ENCODE data around the gene PCGF1. TPM values are rescaled to one million over a fixed set of nuclear protein-coding genes. Genes with fewer than 3 reads are reported as not detected.
A peak's percentile ranks its signal among the peaks of the same experiment; 100 is the strongest.

Gene PCGF1
- total and polyA plus RNA-seq, 2 of the 13 experiments (the other 11 are each of a cell fraction or from before 2014, with no cell fraction given), result 20.4 to 22.6 TPM

- DNase-seq (ENCODE audit: low spot score) (peak; percentile 99), FAIRE-seq (peak; percentile 99), ATAC-seq (peak; percentile 74)
- H3K4me3 ChIP-seq (replicated peaks in 1 of 3; ENCODE audit: insufficient read depth in 1 of 3, low read depth in 2 of 3, low read length in 3 of 3), result peak within 1 kb of the TSS; percentile 45 to 76 (median 62)
- H3K79me2 ChIP-seq (ENCODE audit: insufficient read depth, low read length), result peaks cover 50% of the 10 kb centered on the region
- no peaks in the 10 kb centered on the region; a peak in 1 of 5 replicates for H3K27me3 ChIP-seq (ENCODE audit: control insufficient read depth in 1 of 2, insufficient read depth in 2 of 2, low read length in 2 of 2)
- TSS peak; percentile 39 for BruUV-seq (replicated peaks)
- H3K9ac ChIP-seq (ENCODE audit: insufficient read depth, low read depth, low read length), result peak within 1 kb of the TSS; percentile 83
- intact Hi-C loops (cut with micrococcal nuclease; ENCODE audit: unreplicated experiment), result no loop called here
- H3K27ac ChIP-seq (ENCODE audit: extremely low read length, insufficient read depth, low read length), result peak within 1 kb of the TSS; percentile 89
- ChIA-PET POLR2A (interaction anchor here (0.6 to 5.4 kb wide), 20 partner anchors 8 to 406 kb away, joined by 3 to 135 read pairs (median 6); partner anchors contain the start of genes CCDC142, INO80B, LBX2 and MRPL53), CTCF (ENCODE audit: low intra/inter-chr PET ratio, low total read pairs) (no interaction called here)
- peaks cover 57% of the 10 kb centered on the region for H3K4me1 ChIP-seq (ENCODE audit: insufficient read depth, low read length)
- peak within 1 kb of the TSS; percentile 100 for H3K4me2 ChIP-seq (ENCODE audit: low read depth, low read length)
- in situ Hi-C loops (cut with HindIII; ENCODE audit: extremely low pct_ligation_motif_present, low pct_unique_long_range_greater_than_20kb), result no loop called here
- H3K36me3 ChIP-seq (replicated peaks in 1 of 2; ENCODE audit: control insufficient read depth in 1 of 2, insufficient read depth in 2 of 2, low read length in 2 of 2), result peaks cover 19 to 38% of the 10 kb centered on the region in 2 experiments
- H4K20me1 ChIP-seq (ENCODE audit: insufficient read depth, low read length), result no peaks in the 10 kb centered on the region
- no peaks in the 10 kb centered on the region for H3K9me3 ChIP-seq (ENCODE audit: low read length)
- WGBS (ENCODE audit: low lambda C conversion rate), result 29% methylated on average over 11 of the region's 11 CpGs
- peak within 1 kb of the TSS; percentile 20 for H2AFZ ChIP-seq (ENCODE audit: low read length)
- TF ChIP-seq ARNT2 (CRISPR knock-in tag; IDR thresholded peaks at IDR 0.05; ENCODE audit: low read depth) (peak; percentile 46), PBX3 (CRISPR knock-in tag; IDR thresholded peaks at IDR 0.05; ENCODE audit: borderline replicate concordance) (no peak), ZFYVE20 (CRISPR knock-in tag; IDR thresholded peaks at IDR 0.05; ENCODE audit: borderline replicate concordance, low read depth) (no peak), KLF6 (CRISPR knock-in tag; IDR thresholded peaks at IDR 0.05) (peak; percentile 76; the same call in 1 of the 2 replicates), DNMT1 (CRISPR knock-in tag; IDR thresholded peaks at IDR 0.05) (no peak), SETDB1 (CRISPR knock-in tag; IDR thresholded peaks at IDR 0.05; ENCODE audit: borderline replicate concordance) (no peak), ZFP36L1 (CRISPR knock-in tag; IDR thresholded peaks at IDR 0.05) (peak; percentile 29; the same call in 1 of the 2 replicates), ZNF350 (CRISPR knock-in tag; IDR thresholded peaks at IDR 0.05; ENCODE audit: borderline replicate concordance, low read depth) (0 out of 2 replicates have a peak, but pooled peaks have one; percentile 46), E2F5 (CRISPR knock-in tag; conservative IDR thresholded peaks at IDR 0.05) (no peak), FLYWCH1 (CRISPR knock-in tag; IDR thresholded peaks at IDR 0.05) (no peak), ZNF674 (CRISPR knock-in tag; IDR thresholded peaks at IDR 0.05; ENCODE audit: low read depth) (no peak), PITX1 (CRISPR knock-in tag; IDR thresholded peaks at IDR 0.05) (peak; percentile 18; the same call in 1 of the 2 replicates), CREB3 (CRISPR knock-in tag; IDR thresholded peaks at IDR 0.05) (no peak), ZNF598 (CRISPR knock-in tag; IDR thresholded peaks at IDR 0.05; ENCODE audit: borderline replicate concordance) (peak; percentile 73), KDM2A (CRISPR knock-in tag; IDR thresholded peaks at IDR 0.05; ENCODE audit: borderline replicate concordance, low read depth) (peak; percentile 81), POLR2G (IDR thresholded peaks at IDR 0.05; ENCODE audit: low read depth, low read length) (peak; percentile 95), KDM3A (CRISPR knock-in tag; IDR thresholded peaks at IDR 0.05; ENCODE audit: low read depth) (no peak), ZNF564 (CRISPR knock-in tag; IDR thresholded peaks at IDR 0.05) (no peak), SIN3B (IDR thresholded peaks at IDR 0.05; ENCODE audit: low read length) (no peak), TEAD2 (CRISPR knock-in tag; IDR thresholded peaks at IDR 0.05) (no peak), KLF15 (CRISPR knock-in tag; IDR thresholded peaks at IDR 0.05; ENCODE audit: borderline replicate concordance) (no peak)
Measured at GRCh38 chr2:74525717-74526648, 18.5 kb upstream of the PCGF1 start, which contains the start of gene DQX1. Gene DQX1, minus strand, starts transcription at chr2:74526231. Its CDS starts 502 bp downstream, at chr2:74525729.
